Measurements from ENCODE around the gene CDC6.

DNA sequence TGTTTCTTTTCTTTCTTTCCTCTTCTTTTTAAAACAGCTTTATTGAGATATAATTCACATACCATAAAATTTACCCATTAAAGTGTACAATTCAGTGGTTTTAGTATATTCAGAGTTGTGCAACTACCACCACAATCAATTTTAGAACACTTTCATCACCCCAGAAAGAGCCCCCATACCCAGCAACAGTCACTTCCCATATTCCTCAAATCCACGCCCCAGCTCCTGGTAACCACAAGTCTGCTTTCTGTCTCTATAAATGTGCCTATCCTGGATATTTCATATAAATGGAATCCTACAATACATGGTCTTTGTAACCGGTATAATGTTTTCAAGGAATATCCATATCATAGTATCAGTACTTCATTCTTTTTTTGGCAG, 40.7 kb downstream of the CDC6 start:
- TF ChIP-seq POLR2A (IDR thresholded peaks at IDR 0.05) (no peak), CTCF (IDR thresholded peaks at IDR 0.05) (no peak)

Data from Peyer's patch (tissue), 4 donors.